Bronchial epithelial cell (primary cell): ENCODE results near the gene LSP1. TPM values are rescaled to one million over a fixed set of nuclear protein-coding genes. Genes with fewer than 3 reads are reported as not detected.
A peak's percentile ranks its signal among the peaks of the same experiment; 100 is the strongest.

Experiments used
- DNase-seq: peaks from one replicate; pipeline ENCODE4 v3.0.0-alpha.2; 2010; ENCODE audit warnings: low read depth
- FAIRE-seq: peaks from 2 replicates; lab custom pipeline; 2011; peaks lifted over from hg19 to GRCh38; lab: Jason Lieb, UNC
- H3K27me3 ChIP-seq: 2 replicates; pipeline ENCODE4 v1.5.1; 2011; ENCODE audit warnings: low read length; ENCODE audit not compliant: control insufficient read depth, insufficient read depth
- H3K36me3 ChIP-seq: 2 replicates; pipeline ENCODE4 v1.5.1; 2011; ENCODE audit warnings: low read length; ENCODE audit not compliant: control insufficient read depth, insufficient read depth
- H3K4me3 ChIP-seq: 2 replicates; pipeline ENCODE4 v1.5.1; 2011; ENCODE audit warnings: mild to moderate bottlenecking, low read depth, low read length, control low read depth
- total RNA-seq: library from RNA; depleted of rRNA; stranded (reverse); fragments of >200 nt; gene quantifications from 2 replicates; pipeline ENCODE4 v1.2.1, GENCODE V29; 2014
- TF ChIP-seq, protein P1 (sequence below): IDR thresholded peaks from 2 replicates; pipeline ENCODE4 v1.5.1; 2011; ENCODE audit warnings: mild to moderate bottlenecking, moderate library complexity, low read length, control low read depth, inconsistent platforms; ENCODE audit not compliant: insufficient read depth, severe bottlenecking

LSP1 gene
- total RNA-seq, 1 donor from 2014 or later, result 0.26 TPM

DNA sequence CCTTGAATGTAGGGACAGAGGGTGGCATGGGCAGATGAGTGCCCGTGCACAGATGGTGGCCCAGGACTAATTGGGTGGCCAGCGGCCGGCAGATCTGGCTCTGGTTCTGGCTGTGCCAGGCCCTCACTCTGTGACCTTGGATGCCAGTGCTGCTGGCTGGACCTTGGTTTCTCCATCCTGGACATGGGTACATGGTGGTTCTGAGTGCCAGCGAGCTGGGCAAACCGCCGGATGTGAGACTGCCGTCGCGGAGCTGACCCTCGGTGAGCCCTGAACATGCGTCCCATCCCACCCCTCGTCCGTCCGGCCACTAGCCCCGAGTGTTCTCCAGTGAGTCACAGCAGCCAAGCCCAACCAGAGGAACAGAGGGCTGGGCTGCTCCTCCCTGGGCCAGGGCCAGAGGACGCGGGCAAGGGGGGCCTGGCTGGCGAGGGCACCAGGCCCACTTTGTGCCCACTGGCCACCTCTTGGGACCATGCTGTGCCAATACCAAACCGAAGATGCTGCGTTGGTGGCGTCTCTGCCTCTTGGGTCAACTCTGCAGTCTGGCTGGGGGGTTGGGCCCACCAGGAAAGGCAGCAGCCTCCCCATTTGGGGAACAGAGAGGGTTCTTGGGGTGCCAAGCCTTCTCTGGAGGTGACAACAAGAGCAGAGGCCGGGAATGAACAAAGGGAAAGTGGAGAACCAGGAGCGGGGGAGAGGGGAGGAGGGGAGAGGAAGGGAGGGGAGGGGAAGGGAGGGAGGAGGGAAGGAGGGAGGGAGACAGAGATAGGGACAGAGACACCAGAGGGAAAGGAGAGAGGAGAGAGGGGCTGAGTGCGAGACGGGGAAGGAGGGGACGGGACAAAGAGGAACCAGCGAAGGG is 10.7 kb downstream of the LSP1 start:
- Histone ChIP-seq H3K36me3 (no peaks in the 10 kb centered on the region), H3K4me3 (no peak overlapping the region), H3K27me3 (no peaks in the 10 kb centered on the region)
- TF ChIP-seq, protein P1, sequence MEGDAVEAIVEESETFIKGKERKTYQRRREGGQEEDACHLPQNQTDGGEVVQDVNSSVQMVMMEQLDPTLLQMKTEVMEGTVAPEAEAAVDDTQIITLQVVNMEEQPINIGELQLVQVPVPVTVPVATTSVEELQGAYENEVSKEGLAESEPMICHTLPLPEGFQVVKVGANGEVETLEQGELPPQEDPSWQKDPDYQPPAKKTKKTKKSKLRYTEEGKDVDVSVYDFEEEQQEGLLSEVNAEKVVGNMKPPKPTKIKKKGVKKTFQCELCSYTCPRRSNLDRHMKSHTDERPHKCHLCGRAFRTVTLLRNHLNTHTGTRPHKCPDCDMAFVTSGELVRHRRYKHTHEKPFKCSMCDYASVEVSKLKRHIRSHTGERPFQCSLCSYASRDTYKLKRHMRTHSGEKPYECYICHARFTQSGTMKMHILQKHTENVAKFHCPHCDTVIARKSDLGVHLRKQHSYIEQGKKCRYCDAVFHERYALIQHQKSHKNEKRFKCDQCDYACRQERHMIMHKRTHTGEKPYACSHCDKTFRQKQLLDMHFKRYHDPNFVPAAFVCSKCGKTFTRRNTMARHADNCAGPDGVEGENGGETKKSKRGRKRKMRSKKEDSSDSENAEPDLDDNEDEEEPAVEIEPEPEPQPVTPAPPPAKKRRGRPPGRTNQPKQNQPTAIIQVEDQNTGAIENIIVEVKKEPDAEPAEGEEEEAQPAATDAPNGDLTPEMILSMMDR, result no peak
- DNase-seq (peak; percentile 53), FAIRE-seq (no peak)

DNA sequence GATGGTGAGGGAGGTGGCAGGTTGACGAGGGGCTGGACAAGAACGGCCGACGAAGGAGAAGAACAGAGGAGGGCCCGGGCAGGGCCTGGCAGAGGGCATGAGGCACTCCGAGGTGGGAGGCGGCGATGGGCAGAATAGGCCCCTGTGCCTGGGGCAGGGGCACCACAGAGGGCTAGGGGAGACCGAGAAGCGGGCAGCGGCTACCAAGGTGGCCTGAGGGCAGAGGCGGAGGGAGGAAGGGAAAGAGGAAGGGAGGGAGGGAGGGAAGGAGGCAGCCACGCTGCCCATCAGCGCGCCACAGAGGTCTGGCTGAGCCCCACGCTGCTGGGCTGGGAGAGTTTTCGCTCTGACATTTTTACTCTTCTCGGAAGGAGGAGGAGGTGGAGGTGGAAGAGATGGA is 11.3 kb downstream of the LSP1 start:
- no peak for FAIRE-seq
- H3K4me3 ChIP-seq, result no peak overlapping the region
- TF ChIP-seq, protein P1, result no peak

DNA sequence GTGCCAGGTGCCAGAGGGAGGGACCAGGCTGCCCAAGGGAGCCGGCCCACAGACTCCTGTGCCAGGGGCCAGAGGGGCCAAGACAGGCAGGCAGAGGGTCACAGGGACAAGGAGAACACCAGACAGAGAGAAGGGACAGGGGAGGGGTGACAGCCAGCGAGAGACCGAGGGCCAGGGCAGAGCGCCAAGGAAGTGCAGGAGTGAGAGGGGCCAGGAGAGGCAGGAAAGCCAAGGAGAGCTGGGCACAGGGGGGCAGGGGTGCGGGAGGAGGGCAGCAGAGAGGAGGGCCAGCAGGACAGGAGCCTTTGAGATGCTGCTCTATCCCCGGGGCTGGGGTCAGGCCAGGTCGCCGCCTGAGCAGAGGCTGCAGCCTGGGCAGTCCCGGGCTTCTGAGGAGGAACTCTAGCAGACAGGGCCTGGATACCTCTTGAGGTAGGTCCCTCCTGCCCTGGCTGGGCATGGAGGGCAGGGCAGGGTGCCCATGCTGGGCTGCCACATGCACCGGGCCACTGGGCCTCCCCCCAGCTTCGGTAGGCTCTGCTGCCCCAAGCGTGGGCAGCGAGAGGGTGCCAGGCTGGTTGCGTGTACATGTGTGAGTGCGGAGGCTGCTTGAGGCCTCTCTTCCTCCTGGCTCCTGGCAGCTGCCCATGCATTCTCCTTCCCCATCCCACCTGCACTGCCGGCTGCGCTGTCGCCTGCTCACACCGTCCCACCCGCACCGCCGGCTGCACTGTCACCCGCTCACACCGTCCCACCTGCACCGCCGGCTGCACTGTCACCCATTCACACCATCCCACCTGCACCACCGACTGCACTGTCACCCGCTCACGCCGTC is 12.2 kb downstream of the LSP1 start:
- Histone ChIP-seq H3K36me3 (no peaks in the 10 kb centered on the region), H3K4me3 (no peak overlapping the region), H3K27me3 (no peaks in the 10 kb centered on the region)
- TF ChIP-seq, protein P1, result no peak
- DNase-seq, result no peak
- no peak for FAIRE-seq

More for the DNA sequence above, 11.3 kb downstream of the LSP1 start:
- no peaks in the 10 kb centered on the region for H3K36me3 ChIP-seq
- no peak for DNase-seq
- H3K27me3 ChIP-seq, result no peaks in the 10 kb centered on the region

DNA sequence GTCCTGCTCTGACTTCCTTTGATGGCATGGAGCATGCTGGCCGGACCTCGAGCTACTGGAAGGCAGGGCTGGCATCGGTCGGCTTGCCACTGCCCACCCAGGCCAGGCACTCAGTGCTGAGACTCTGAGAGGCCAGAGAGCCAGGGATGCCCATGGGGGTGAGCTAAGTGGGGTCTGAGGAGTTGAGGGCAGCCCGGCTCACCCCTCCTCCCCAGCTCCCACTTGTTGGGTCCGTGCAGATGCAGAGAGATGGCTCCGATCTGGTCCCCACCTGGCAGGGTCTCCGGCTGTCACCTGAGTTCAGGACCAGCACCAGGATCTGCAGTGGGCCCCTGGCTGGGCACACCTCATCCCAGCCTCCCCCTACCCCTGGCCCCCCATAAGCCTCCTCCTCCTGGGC is 13.3 kb downstream of the LSP1 start:
- TF ChIP-seq, protein P1, result no peak
- FAIRE-seq, result no peak

DNA sequence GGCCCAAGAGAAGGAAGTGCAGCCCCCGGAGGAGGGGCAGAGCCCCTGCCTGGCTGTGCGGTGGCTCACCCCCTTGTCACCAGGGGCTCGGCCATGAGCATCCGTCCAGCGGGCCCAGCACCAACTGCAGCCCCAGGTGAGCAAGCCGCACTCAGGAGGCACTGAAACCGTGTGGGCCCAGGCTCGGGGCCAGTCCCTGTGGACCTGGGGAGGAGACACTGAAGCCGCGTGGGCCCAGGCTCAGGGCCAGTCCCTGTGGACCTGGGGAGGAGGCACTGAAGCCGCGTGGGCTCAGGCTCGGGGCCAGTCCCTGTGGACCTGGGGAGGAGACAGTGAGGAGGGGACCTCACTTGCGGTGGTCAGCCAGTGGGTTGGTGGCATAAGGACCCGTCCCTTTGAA is 13.9 kb downstream of the LSP1 start:
- TF ChIP-seq, protein P1, result no peak
- Histone ChIP-seq H3K4me3 (no peak overlapping the region), H3K36me3 (no peaks in the 10 kb centered on the region), H3K27me3 (peaks cover 3% of the 10 kb centered on the region)
- DNase-seq, result no peak
- no peak for FAIRE-seq

More for the DNA sequence above, 13.3 kb downstream of the LSP1 start:
- no peak for DNase-seq
- Histone ChIP-seq H3K4me3 (no peak overlapping the region), H3K36me3 (no peaks in the 10 kb centered on the region), H3K27me3 (peaks cover 3% of the 10 kb centered on the region)
